NOMO-1 (cell line): ENCODE measurements around the gene CFAP410.
"Not testable (repeated sequence)": the region's sequence is repeated elsewhere in the genome, so short reads cannot be mapped to it uniquely, and the experiment has no call there.

Source experiments
- DNase-seq, 2 experiments: peaks; one replicate each; lab custom pipeline; 2025; ENCODE audit not compliant: unreplicated experiment in 2 of 2; lab: John Stamatoyannopoulos, UW

The CFAP410 gene

DNA sequence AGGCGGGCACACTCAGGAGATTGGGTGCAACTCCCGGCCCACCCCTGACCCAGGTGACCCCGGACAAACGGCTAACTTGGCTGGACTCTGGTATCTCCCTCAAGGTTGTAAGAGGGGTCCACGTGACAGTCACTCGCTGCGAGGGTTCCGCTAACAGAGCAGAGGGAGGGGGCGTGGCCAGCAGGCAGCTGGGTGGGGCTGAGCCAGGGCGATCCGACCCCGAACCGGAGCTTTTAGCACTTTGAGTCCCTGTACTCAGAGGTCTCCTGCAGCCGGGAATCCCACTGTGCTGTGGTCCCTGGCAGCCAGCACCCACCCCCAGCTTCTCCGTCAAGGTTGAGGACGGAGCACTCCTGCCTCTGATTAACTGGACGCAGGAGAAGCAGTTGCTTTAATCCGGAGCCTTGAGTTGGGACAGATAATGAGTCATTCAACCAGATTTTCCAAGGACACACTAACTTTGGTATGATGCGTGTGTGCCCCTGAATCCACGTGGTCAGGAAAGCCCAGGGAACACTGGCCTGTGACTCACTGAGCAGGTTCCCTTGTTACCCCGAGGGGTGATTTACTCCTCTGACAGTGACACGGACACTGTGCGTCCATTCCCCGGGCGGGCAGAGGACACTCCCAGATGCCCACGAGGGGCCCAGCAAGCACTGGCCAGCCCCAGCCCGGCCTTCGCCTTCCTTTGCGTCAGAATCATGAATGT lies 31.0 kb upstream of the CFAP410 start:
- DNase-seq = no peak

DNA sequence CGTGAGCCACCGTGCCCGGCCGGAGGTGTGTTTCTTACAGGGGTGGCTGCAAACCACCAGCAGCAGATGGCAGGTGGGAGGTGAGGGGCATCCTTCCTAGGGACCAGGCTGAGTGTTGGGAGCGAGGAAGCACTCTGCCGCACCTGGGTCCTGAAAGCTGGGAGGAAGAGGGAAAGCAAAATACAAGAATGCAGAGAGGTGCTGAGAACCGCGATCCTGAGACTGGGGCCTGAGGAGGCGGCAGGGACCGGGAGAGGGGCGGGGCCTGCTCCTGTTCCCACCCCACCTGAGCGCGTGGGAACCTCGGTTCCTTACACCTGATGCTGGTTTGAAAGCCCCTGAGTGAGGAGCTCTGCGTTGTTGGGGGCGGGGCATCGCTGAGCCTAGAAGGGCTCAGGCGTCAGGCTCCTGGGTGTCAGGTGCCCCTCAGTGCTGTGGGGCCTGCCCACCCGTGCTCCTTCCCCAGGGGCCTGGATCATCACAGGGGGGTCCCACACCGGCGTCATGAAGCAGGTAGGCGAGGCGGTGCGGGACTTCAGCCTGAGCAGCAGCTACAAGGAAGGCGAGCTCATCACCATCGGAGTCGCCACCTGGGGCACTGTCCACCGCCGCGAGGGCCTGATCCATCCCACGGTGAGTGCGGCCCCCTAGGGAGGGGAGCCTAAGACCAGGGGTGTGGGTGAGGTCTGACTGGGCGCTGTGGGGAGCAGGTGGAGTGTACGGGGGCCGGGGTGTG lies 29.7 kb upstream of the CFAP410 start:
- DNase-seq = no peak

DNA sequence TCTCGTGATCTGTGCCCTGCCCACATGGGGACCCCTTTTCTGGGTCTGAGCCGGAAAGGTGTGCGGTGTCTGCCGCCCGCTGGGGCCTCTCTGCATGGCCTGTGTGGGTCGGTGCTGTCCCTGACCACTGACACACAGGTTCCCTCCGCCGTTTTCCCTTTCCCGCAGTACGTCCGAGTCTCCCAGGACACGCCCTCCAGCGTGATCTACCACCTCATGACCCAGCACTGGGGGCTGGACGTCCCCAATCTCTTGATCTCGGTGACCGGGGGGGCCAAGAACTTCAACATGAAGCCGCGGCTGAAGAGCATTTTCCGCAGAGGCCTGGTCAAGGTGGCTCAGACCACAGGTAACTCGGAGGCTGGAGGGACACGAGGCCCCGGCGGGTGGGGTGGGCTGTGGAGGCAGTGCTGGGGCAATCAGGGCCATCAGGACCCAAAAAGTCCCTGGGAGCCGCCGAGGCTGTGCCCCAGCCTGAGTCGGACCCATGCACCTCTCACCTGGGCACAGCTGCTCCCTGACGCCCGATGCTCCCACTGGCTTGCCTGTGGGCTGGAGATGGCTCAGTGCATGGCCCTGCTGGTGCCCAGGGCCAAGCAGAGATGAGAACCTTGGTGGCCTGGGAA lies 27.5 kb upstream of the CFAP410 start:
- no peak for DNase-seq

DNA sequence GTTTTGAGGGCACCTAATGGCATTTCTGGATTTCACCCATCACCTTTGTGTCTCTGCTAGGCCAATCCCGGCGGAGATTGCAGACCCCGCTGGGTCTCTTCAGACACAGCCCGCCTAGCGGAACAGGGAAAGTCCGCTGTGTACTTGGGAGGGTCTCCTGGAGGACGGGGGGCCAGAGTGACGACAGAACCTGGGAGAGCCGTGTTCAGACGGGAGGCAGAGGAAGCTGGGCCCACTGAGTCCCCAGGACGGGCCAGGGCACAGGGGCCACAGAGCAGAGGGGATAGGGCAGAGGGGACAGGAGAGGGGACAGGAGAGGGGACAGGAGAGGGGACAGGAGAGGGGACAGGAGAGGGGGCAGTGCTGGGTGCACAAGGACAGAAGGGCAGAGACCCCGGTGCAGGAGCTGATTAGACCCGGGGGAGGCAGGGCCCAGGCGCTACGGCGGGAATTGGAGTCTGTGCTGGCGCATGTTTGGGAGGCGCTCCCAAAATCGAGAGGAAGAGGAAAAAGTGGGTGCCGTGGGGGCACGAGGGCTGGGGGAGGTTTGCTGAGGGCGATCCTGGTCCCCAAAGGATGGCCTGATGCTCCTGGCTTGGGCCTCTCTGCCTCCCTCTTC lies 26.9 kb upstream of the CFAP410 start:
- DNase-seq = no peak

DNA sequence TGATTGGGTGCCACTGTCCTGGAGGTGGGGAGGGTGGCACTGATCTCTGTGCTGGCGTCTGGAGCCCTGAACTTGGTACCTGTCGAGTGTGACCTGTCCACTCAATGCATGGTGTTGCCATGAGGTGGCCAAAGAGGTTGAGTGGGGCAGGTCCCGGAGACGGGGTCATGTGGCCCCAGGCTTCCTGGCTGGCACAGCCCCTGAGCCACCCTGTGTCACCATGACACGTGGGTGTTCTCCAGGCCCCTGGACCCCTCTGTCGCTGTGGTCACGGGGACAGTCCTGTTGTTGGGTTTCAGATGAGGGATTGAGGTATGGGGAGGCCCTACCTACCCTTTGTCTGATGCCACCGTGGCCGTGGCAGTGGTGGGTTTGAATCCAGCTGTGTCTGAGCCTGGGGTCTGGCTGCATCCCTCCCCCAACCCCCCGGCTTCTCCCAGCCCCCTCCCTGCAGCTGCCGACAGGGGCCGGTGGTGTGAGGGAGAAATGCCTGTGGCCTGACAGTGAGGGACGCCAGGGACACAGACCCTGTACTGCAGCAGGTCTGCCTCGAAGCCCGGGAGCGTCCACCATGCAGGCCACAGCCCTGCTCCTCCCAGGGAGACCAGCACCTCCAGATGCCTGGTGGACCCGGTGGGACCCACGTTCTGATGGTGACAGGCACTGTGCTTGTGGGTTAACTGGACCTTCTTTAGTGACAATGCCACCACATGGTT lies 26.2 kb upstream of the CFAP410 start:
- no peak for DNase-seq

DNA sequence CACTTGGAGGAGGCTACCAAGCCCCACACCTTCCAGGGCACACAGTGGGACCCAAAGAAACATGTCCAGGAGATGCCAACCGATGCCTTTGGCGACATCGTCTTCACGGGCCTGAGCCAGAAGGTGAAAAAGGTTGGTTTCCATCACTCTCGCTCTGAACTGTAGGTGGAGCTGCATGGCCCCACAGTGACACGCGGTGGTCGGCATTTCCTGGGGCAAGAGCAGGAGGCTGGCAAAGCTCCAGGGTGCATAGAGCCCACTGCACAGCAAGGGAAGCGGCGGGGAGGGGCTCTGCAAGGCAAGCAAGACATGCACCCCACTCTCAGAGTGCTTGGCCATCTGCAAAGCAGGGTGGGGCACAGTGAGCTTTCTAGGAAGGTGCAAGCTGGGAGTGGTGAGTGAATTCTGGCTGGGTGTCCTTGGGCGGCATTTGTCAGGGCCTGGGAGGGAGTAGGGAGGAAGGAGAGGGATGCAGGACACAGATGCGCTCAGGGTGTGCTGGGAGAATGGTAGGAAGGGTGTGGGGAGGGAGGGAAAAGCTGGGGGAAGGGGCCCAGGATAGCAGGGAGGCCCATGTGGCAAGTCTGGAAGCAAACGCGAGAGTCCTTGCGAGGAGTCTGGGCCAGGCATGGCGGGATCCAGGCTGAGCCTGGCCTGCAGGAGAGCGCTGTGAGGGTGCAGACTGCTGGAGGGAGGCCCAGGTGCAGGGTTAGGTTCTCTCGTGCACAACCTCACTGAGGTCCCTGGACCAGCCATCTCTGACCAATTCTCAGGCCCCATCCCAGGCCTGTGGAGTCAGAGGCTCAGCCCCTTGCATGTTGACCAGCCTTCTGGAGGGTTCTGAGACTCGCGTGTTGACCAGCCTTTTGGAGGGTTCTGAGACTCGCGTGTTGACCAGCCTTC lies 25.2 kb upstream of the CFAP410 start:
- no peak for DNase-seq

DNA sequence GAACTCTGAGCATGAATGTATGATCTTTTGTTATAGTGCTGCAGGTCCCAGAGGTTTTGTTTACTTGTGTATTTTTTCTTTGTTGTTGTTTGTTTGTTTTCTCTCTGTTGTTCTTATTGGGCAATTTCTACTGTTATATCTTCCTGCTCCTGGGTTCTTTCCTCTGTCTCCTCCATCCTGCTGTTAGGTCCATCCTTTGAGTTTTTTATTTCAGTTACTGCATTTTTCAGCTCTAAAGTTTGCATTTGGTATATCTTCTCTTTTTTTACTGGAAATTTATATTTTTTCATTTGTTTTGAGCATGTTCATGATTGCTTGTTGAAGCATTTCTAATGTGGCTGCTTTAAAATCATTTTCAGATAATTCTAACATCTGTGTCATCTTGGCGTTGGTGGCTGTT lies 24.1 kb upstream of the CFAP410 start:
- no peak for DNase-seq

DNA sequence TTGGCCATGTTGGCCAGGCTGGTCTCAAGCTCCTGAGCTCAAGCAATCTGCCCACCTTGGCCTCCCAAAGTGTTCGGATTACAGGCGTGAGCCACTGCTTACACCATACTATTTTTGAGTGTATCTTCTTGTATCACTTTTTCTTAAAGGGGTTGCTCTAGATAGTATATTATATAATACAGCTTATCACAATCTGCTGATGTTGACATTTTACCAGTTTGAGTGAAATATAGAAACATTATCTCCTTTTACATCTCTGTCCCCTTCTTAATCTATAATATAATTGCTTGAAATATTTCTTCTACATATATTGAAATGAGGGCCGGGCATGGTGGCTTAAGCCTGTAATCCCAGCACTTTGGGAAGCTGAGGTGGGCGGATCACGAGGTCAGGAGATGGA lies 22.7 kb upstream of the CFAP410 start:
- DNase-seq = not testable (repeated sequence)

DNA sequence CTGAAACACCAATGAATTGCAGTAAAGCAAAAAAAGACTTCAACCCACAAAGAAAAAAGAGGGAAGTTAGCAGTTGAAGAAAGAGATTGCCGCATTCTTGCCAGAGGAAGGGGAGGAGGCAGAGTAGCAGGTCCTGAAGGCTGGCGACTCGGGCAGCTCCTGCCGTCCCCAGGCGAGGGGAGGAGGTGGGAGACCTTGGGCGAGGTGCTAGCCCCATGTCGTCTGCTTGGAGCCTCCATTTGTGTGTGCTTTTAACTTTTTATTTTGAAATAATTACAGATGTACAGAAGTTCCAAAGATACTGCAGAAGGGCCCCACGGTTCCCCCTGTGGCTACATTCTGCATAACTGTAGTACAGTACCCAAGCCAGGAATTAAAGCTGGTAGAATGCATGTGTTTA lies 21.0 kb upstream of the CFAP410 start:
- peak; percentile 87 for DNase-seq

DNA sequence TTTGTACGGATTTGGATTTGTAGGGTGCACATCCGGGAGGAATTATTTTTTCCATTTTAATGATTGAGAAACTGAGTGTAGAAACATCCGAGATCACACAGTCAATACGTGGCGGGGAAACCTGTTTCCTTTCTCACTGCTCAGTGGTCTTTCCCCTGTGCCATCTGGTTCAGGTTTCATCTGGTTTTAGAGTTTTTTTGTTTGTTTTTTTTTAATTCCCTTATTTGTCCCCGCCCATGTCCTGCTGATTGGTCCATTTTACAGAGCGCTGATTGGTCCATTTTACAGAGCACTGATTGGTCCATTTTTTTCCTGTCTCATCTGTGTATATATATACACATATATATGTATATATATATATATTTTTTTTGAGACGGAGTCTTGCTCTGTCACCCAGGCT lies 20.2 kb upstream of the CFAP410 start:
- no peak for DNase-seq

DNA sequence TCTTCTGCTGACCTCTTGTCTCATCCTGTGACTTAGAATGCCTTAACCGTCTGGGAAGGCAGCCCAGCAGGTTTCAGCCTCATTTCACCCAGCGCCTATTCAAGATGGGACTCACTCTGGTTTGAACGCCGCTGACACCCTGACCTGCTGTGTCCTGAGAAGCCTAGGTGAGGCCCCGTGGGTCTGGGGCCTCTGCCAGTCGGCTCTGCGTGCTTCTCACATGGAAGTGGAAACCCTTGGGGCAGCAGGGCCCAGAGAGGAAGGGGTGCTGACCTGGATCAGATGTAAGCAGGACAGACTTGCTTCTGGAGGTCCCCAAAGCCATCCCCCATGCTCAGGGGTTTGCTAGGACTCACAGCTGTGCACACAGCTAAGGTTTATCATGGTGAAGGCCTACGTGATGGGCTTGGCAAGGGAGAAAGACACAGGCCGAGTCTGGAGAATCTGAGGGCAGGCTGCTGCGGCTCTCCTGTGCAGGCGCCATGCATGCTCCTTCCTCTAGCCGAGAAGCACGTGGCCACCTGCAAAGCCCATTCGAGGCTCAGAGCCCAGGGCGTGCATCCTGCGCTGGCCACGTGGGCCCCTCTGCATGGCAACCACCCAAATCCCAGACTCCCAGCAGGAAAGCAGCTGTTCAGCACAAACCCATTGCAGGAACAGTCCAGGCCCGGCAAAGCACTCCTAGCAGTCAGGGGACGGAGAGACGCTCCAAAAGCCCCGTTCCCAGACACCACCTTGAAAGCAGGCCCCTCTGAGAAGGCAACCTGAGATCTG lies 18.1 kb upstream of the CFAP410 start:
- no peak for DNase-seq

DNA sequence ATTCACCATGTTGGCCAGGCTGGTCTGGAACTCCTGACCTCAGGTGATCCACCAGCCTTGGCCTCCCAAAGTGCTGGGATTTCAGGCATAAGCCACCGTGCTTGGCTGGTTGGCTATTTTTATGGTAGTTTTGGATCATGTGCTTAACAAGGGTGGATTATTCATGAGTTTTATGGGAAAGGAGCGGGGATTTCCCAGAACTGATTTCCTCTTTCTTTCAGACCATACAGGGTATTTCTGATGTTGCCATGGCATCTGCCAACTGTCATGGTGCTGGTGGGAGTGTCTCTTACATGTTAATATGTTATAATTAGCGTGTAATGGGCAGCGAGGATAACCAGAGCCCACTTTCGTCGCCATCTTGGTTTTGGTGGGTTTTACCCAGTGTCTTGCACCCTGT lies 17.4 kb upstream of the CFAP410 start:
- DNase-seq = no peak

DNA sequence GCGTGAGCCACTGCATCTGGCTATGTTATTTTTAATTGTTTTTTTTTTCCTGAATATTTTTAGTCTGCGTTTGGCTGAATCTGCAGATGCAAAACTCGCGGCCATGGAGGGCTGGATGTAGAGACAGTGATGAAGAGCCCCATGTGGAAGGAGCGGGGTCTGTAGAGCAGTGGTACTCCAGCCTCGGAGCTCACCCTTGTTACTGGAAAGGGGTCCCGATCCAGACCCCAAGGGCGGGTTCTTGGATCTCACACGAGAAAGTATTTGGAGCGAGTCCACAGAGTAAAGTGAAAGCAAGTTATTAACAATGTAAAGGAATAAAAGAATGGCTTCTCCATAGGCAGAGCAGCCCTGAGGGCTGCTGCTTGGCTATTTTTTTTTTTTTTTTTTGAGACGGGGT lies 17.0 kb upstream of the CFAP410 start:
- DNase-seq = no peak

DNA sequence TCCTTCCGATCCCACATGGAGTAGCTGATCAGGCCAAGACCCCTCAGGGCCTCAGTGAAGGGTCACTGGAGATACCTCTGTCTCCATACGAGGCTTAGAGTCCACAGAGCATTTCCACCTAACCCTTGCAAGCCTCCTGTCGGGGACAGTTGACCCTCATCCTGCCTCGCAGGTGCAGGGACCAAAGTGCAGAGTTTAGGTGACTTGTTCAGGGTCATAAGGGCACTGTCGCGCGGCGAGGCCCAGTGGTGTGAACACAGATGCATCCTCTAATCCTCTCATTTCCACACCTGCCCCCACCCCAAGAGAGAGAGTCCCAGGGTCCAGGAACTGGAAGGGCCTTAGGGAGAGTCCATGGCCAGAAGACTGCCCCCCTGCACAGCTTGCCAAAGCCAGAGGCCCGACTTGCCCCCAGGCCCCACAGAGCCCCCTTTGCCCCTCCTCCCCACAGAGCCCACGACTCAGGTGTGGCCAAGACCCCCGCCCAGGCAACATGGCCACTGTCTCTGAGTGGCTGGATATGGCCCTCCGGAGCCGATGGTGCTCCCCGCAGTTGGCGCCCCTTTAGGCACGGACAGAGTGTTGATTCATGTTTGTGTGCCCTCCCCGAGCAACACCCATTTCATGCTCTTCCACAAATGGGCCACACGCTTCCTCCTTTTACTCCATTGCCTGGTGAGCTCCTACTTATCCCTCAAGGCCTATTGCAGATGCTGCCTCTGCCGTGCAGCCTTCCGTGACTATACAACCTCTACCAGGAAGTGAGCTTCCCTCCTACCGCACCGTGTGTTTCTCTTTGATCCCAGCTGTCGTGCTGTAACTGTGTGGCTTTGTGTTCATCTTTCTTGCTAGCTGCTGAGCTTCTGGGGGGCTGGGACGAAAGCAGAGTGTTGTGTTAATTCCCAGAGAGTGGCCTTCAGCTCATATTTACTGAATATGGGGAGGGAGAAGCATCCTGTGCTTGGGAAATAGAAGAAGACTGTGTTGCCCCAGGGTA lies 15.9 kb upstream of the CFAP410 start:
- DNase-seq = peak in 1 of 2 experiments; percentile 21

DNA sequence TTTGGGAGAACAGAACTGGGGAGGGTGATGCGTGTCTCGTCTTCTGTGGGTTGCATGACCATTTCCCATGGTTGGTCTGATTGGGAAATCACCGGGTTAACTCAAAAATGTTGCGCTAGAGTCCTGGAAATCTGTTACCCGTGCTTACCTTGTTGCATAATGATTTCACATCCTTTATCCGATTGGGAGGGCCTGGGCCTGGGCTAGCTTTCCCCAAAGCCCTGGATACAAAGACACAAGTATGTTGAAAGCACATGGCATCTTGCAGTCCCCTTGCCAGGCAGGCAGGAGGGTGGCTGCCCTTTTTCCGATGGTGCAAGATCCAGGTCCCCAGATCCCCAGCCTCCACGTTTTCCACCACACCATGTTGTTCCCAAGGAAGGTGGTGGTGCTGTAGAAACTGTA lies 14.8 kb upstream of the CFAP410 start:
- peak; percentile 93 for DNase-seq

DNA sequence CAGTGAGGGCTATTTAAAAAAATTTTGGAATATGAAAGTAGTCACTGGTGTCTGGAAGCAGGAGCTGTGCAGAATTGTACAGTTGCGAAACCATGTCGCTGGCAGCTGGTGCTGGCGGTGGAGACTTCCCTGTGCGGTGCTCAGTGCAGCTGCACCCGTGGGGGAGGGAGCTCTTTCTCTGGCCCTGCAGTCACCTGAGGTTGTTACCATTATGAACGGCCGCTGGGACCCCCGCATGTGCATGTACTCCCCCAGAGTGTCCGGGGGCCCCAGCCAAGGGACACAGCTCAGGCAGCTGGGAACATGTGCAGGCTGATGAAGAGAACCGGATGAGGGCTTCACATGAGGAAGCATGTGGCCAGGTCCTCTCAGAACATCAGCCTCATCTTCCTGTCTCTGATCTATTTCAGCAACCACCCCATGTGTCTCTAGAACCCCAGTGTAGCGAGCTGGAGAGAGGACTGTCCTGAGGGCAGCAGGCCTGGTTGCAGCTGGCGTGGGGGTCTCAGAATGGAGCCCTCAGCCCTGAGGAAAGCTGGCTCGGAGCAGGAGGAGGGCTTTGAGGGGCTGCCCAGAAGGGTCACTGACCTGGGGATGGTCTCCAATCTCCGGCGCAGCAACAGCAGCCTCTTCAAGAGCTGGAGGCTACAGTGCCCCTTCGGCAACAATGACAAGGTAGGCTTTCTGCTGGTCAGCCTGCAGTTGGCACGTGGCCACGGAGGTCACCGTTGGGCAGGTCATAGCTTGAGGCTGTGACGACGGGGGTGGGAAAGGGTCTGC lies 14.2 kb upstream of the CFAP410 start, which contains the start of gene TRPM2:
TRPM2 (plus strand) TSS at position 431 of the 780 bp plus-strand sequence; CDS start at position 511, 80 bp downstream.
- DNase-seq = peak; percentile 84 to 86

DNA sequence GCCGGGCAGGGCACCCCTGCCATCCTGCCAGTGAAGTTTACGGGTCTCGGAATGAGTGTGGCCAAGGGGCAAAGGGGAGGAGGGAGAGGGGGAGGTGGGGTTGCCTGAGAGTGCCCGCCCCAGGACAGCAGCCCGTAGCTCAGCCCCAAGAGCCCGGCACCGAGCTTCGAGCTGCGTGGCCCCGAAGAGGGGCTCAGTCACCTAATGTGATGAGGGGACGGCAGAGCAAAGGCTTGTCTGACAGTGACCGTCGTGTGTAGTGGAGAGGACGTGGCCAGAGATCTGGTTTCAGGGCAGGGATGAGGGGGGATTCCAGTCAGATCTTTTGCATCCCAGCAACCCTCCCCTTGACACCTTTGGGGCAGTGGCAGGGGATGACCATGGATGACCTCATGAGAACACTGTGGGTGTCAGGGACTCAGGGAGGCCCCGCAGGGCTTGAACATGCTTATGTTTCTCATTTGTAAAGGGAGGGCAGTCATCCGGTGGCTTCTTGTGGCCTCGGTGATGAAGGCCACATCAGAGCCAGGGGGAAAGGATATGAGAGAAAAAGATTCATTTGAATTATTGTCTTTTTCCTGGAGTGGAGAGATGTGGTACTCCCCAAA lies 13.2 kb upstream of the CFAP410 start:
- no peak for DNase-seq
